Activated effector memory CD4-positive, alpha-beta T cell treated with Interleukin-2 at 50 U/mL for 16 hours (primary cell): Measurements from ENCODE around the gene ADAD1.
"Not testable (repeated sequence)": the region's sequence is repeated elsewhere in the genome, so short reads cannot be mapped to it uniquely, and the experiment has no call there.

Source experiments
- DNase-seq: peaks from one replicate; pipeline ENCODE4 v3.0.0-alpha.2; 2020

The ADAD1 gene

DNA sequence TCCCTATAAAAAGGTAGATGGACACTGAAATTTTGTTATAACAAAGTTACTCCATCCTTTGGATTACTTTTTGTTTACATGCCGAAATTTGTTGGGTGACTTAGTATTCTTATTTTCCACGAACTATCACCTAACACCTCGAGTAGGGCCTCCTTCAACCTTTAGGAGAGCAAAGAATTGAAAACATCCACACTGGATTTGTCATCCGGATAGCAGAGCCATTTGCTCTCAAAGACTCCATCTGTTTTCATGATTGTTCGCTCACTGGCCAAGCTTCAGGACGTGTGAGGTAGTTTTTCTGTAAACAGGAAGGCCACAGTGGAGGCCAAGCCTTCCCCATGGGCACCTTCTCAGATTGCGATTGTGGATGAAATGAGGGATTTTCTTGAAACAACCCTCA lies at the start of gene ADAD1:
ADAD1 (plus strand) TSS at position 301 of the 400 bp plus-strand sequence. CDS start 1,059 bp downstream, outside the sequence.
- DNase-seq, result no peak

GRCh38 chr4:122329876-122330565 lies 48.8 kb upstream of the ADAD1 start:
- no peak for DNase-seq

GRCh38 chr4:122331195-122331594 lies 47.6 kb upstream of the ADAD1 start:
- no peak for DNase-seq

DNA sequence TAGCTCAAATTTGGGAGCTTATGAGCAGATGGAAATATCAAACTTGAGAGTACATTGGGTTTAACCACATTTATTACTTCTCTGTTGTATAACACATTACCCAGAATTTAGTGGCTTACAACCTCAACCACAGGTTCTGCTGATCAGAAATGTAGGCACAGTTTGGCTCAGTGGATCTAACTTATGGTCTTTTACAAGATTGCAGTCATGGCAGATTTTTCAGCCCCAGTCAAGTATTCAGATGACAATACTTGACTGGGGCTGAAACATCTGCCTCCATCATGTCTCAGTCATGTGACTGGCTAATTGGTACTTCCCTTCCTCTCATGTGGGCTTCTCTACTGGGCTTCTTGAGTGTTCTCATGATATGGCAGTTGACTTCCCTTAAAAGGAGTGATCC lies 44.0 kb upstream of the ADAD1 start:
- no peak for DNase-seq

GRCh38 chr4:122341886-122342285 lies 36.9 kb upstream of the ADAD1 start:
- no peak for DNase-seq

DNA sequence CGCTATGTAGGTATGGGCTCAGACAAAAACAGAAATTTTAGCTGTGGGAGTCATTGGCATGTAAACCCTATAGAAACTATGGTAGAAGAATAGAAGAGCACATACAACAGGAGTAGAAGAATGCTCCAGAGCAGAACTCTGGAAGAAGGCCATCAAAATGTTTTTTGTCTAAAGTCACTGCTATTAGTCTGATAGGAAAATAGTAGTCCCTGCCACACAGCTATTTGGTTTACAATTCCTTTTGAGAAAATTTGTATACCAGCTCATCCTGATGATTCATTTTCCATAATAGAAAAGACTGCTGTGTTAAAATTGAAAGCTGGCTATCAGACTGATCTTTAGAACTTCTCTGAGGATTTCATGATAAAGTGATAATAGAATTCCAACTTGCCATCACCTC lies 32.8 kb upstream of the ADAD1 start:
- no peak for DNase-seq

DNA sequence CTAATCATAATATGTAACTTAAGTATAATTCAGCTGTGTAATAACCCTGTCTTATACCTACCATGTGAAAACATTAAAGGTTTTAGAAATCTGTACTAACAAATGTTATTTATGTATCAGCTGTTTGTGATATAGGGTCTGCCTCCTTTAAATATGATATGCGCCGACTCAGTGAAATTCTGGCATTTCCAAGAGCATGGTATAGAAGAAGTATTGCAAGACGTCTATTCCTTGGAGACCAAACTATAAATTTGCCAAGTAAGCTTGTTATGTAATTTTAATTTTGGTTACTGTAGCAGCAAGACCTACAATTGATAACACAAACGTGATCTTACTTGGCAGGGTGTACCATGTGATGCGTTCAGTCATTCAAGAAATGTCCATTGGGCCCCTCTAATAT lies 32.3 kb upstream of the ADAD1 start:
- DNase-seq, result no peak

DNA sequence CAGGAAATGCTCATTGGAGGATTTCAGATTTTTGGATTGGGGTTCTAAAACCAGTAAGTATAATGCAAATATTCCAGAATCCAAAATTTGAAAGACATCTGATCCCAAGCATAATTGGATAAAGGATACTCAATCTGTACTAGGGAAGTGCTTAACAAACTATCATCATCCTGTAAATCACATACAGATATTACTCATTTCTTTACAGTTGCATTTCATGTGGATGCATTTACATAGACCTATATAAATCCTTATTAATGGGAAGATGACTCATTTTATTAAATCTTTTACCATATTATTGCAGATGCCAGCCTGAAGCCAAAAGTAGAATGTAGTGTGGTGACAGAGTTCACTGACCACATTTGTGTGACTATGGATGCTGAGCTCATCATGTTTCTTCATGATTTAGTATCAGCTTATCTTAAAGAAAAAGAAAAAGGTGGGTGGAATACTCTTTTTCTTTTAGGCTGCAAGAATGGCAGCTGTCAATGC lies 22.4 kb upstream of the ADAD1 start:
- no peak for DNase-seq

DNA sequence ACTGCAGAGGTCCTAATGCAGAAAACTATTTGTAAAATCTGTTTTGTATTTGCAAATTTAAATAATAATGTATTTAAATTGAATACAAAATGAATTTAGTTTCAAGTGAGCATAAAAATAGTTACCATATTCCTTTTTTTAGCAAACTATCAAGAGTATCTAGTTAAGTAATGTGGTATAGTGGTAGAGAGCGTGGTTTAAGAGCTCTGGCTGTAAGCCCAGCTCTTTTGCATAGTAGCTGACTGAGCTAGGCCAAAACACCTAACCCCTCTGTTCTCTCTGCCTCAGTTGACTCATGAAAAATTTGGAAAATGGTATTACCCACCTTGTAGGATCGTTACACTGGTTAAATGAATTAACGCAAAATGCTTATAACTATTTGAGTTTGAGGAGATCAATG lies 18.1 kb upstream of the ADAD1 start:
- no peak for DNase-seq

DNA sequence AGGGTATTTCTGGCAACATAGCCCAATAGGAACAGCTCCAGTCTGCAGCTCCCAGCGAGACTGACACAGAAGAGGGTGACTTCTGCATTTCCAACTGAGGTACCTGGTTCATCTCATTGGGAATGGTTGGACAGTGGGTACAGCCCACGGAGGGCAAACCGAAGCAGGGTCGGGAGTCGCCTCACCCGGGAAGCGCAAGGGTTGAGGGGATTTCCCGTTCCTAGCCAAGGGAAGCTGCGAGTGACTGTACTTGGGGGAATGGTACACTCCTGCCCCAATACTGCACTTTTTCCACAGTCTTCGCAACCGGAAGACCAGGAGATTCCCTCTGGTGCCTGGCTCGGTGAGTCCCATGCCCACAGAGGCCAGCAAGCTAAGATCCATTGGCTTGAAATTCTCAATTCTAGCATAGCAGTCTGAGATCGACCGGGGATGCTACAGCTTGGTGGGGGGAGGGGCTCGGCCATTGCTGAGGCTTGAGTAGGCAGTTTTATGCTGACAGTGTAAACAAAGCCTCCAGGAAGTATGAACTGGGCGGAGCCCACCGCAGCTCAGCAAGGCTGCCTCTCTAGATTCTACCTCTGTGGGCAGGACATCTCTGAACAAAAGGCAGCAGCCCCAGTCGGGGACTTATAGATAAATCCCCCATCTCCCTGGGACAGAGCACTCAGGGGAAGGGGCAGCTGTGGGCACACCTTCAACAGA lies 14.0 kb upstream of the ADAD1 start:
- peak; percentile 22 for DNase-seq

GRCh38 chr4:122368786-122369185 lies 10.0 kb upstream of the ADAD1 start:
- DNase-seq, result not testable (repeated sequence)

DNA sequence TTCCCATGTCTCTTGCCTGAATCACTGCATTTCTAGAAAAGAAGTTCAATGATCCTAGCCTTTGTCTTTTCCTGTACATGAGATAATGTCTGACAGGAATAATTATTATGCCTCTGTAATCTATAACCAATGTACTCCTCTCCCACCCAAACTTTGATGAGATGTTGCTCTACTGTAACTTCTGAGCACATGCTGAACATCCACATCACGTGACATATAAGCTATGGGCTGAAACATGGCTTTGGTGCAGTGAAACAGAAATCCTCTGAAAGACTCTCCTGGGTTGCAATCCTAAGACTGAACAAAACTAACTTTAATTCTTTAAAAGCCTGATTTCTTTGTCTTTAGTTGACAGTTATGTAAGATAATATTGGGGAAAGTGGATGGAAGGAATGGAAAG lies 1.5 kb upstream of the ADAD1 start:
- DNase-seq, result no peak

- DNase-seq, result no peak
Measured at GRCh38 chr4:122379239-122379638, 428 bp downstream of the ADAD1 start.

- no peak for DNase-seq
Measured at GRCh38 chr4:122383341-122383740, 4.5 kb downstream of the ADAD1 start.

DNA sequence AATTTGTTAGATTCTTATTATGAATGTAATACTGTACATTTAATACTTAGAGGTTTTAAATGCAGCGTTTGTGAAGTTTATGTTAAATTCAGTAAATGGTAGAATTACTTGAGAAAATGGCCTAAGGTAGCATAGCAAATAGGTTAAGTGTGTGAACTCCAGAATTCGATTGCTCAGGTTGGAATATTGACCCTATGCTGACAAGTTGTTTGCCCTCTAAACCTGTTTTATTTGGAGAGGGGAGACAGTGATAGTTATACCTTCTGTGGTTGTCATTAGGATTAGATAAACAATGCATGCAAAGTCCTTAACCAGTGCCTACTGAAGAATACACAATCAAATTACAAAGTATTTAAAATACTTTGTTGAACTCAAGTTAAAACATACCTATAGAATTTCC lies 5.4 kb downstream of the ADAD1 start:
- DNase-seq, result no peak

- no peak for DNase-seq
Measured at GRCh38 chr4:122393276-122393675, 14.5 kb downstream of the ADAD1 start.

DNA sequence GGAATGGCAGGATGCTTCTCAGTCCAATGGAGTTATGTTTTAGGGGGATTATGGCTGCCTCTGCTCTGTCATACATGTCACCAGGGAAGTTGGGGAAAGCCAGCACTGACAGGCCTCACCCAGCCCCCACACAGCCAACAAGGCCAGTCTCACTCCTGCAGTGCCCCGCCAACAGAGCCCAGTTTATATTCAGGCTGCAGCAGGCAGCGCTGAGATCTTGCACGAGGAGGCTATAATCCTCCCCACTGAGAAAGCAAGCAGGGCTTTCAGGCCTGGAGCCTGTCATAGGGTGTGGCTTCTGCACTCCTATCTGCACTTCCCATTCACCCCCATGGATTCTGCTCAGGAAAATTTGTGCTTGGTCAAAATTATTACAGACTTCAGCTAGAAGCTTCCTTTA lies 25.1 kb downstream of the ADAD1 start:
- DNase-seq, result no peak

DNA sequence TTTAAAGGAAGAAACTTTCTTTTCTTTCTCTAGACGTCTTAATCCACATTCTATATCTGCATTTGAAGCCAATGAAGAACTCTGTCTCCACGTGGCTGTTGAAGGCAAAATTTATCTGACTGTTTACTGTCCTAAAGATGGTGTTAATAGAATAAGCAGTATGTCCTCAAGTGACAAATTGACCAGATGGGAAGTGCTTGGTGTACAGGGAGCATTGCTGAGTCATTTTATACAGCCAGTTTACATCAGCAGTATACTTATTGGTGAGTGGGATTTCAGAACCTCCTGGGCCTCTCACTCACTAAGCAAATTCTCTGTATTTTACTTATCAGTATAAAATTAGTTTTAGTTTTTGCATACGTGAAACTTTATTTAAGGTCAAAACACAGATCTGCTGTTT lies 33.7 kb downstream of the ADAD1 start:
- DNase-seq, result no peak

DNA sequence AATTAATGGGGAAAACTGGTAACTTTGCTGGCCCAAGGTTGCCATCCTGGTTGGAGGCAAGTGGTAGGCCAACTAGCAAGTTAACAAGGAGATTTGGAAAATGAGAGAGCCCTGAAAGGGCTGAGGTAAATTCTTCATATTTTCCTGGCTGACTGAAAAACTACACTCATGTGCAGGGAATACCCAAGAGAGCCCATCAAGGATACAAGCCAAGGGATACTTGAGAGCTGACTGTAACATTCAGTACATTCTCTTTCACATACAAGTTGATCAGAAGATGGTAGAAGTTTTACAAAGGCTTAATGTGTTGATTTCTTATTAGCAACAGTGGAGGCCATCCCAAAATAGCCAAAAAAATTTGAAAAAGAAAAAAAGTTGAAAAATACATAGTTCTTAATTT lies 44.4 kb downstream of the ADAD1 start:
- no peak for DNase-seq

DNA sequence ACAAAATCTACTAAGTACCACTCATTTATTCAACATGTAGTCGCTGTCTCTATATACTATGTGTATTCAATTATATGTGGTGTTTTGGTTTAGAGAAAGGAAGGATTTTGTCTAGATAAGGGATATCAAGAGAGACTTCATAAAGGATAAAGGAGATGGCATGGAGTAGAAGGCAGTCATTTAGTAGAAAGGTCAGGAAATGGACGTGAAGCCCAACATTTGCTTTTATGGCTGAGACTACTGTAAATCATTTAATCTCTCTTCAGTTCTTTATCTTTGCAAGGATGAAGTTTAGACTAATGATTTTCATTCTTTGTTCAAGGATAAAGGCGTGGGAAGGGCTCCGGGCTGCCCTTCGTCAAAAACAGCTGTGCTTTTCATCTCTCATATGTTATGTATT lies 52.5 kb downstream of the ADAD1 start:
- no peak for DNase-seq

DNA sequence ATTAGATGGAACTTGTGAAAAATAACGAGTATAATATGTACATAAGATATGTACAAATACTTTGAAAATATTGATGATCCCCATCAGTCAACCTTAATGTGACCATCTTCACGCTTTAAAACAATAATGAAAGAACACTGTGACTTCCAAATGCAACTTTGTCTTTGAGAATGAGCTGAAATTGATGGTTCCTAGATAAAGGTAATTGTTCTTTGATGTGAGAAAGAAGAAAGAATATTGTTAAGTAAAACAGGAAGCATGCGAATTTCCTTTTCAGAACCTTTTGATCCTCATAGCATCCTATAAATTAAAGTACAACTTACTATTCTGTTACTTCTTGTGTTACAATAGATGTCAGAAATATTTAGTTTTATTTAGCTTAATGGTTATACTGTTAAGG lies 55.5 kb downstream of the ADAD1 start:
- no peak for DNase-seq

DNA sequence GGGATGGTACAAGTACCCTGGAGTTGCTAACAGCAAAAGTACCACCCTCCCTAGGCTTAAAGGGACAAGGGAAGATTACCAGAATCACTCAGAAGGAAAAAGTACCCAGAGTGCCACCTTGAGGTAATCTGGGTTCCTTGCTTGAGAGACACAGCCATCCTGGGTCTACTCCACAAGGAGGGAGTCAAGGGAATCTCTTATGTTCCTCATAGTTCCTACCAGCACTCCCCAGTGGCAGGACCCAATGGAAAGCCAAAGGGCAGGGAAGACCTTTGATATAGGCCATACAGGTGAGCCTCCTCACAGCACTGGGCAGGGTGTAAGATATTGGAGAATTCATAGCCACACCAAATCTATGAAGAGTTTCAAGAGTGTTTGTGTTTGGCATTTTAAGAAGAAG lies 72.0 kb downstream of the ADAD1 start:
- peak; percentile 5 for DNase-seq

DNA sequence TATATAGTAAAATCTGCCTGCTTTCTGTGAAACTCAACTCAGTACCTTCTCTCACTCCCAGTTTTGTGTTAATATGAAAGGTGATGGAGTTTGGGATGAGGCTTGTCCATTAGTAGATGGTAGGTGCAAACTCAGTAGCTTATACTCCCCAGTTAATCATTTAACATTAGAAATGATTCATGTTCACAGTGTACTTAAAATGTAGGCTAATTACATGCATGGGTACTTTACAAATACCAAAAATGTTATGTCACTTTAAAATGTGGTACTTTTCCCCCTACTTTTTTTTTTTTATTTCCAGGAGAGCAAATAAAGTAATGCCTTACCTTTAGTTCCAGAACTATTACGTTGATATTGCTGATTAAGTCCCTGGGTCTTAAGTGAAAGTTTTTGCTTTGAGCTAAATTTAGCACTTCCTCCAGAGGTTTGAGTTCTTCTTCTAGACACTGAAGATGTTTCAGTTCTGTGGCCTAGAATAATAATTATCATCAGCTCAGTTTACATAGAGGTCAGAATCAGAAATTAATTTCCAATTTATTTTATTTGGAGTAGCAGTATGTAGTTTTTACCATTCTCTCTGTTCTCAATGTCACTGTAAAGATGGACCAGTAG lies 74.7 kb downstream of the ADAD1 start:
- DNase-seq, result no peak
